ENCODE results near the gene KCNJ14. TPM values are rescaled to one million over a fixed set of nuclear protein-coding genes. Genes with fewer than 3 reads are reported as not detected.

Gene KCNJ14
- polyA plus RNA-seq, 1 of the 3 experiments (the other 2 are of a cell fraction), result 1.2 TPM

GRCh38 chr19:48474084-48474592 lies 18.8 kb downstream of the KCNJ14 start:
- peaks cover 40% of the 10 kb centered on the region for H4K20me1 ChIP-seq (ENCODE audit: insufficient read depth)

GRCh38 chr19:48475369-48476068 lies 20.1 kb downstream of the KCNJ14 start:
- no peak overlapping the region for H3K4me3 ChIP-seq (ENCODE audit: low read depth in 2 of 2, low read length in 1 of 2)
- no peaks in the 10 kb centered on the region for H3K27me3 ChIP-seq (ENCODE audit: insufficient read depth)
- no peaks in the 10 kb centered on the region for H3K9me2 ChIP-seq
- no peak for DNase-seq
- H3K9me3 ChIP-seq, result no peaks in the 10 kb centered on the region
- POLR2A ChIA-PET, result interaction anchor here (1.2 kb wide), 1 partner anchor 162 kb away, joined by 4 read pairs; no protein-coding TSS in a partner anchor
- peaks cover 0 to 4% of the 10 kb centered on the region in 2 experiments; a peak in 2 of 4 replicates for H3K4me1 ChIP-seq (ENCODE audit: control insufficient read depth in 1 of 2, insufficient read depth in 2 of 2, low read depth in 1 of 2, low read length in 1 of 2)
- H4K20me1 ChIP-seq (ENCODE audit: insufficient read depth), result peaks cover 36% of the 10 kb centered on the region
- no peak overlapping the region for H3K9ac ChIP-seq
- peaks cover 26% of the 10 kb centered on the region for H3K79me2 ChIP-seq (ENCODE audit: insufficient read depth)
- H3F3A ChIP-seq (replicated peaks; ENCODE audit: insufficient read depth), result peaks cover 10% of the 10 kb centered on the region
- H3K36me3 ChIP-seq (replicated peaks in 1 of 2; ENCODE audit: control insufficient read depth in 1 of 2, insufficient read depth in 2 of 2, low read length in 1 of 2), result peaks cover 50 to 80% of the 10 kb centered on the region in 2 experiments
- H2AFZ ChIP-seq (ENCODE audit: low read depth), result no peak overlapping the region
- no peak overlapping the region for H3K27ac ChIP-seq (ENCODE audit: low read depth in 2 of 2, low read length in 1 of 2)
- WGBS (ENCODE audit: low lambda C conversion rate), result 96% methylated on average over 12 of the region's 17 CpGs
- CTCF ChIA-PET, result interaction anchor here (1.0 to 5.0 kb wide), 5 partner anchors 14 to 161 kb away, joined by 3 to 40 read pairs (median 4); partner anchors contain the start of gene GRIN2D
- no peak overlapping the region for H3K4me2 ChIP-seq
- no peak for TF ChIP-seq REST (IDR thresholded peaks at IDR 0.05; ENCODE audit: low read depth, low read length)
- TF ChIP-seq MAX (IDR thresholded peaks at IDR 0.05; ENCODE audit: low read depth), result no peak

More at GRCh38 chr19:48474084-48474592, 18.8 kb downstream of the KCNJ14 start:
- no peak overlapping the region for H3K4me2 ChIP-seq
- TF ChIP-seq, protein P1, sequence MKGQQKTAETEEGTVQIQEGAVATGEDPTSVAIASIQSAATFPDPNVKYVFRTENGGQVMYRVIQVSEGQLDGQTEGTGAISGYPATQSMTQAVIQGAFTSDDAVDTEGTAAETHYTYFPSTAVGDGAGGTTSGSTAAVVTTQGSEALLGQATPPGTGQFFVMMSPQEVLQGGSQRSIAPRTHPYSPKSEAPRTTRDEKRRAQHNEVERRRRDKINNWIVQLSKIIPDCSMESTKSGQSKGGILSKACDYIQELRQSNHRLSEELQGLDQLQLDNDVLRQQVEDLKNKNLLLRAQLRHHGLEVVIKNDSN (IDR thresholded peaks at IDR 0.05; ENCODE audit: borderline replicate concordance, low read depth), result no peak
- TF ChIP-seq FOXM1 (IDR thresholded peaks at IDR 0.05; ENCODE audit: low read depth), result no peak
- H3K79me2 ChIP-seq (ENCODE audit: insufficient read depth), result peaks cover 38% of the 10 kb centered on the region
- H3K4me1 ChIP-seq (ENCODE audit: control insufficient read depth in 1 of 2, insufficient read depth in 2 of 2, low read depth in 1 of 2, low read length in 1 of 2), result peaks cover 0 to 9% of the 10 kb centered on the region in 2 experiments; a peak in 2 of 4 replicates
- no peak for DNase-seq
- no peak overlapping the region for H3K9ac ChIP-seq
- H3K9me2 ChIP-seq, result no peaks in the 10 kb centered on the region
- H3K27me3 ChIP-seq (ENCODE audit: insufficient read depth), result no peaks in the 10 kb centered on the region
- 95% methylated on average over 16 of the region's 16 CpGs for WGBS (ENCODE audit: low lambda C conversion rate)
- no peak overlapping the region for H3K27ac ChIP-seq (ENCODE audit: low read depth in 2 of 2, low read length in 1 of 2)
- H3F3A ChIP-seq (replicated peaks; ENCODE audit: insufficient read depth), result no peaks in the 10 kb centered on the region
- H3K36me3 ChIP-seq (replicated peaks in 1 of 2; ENCODE audit: control insufficient read depth in 1 of 2, insufficient read depth in 2 of 2, low read length in 1 of 2), result peaks cover 48 to 71% of the 10 kb centered on the region in 2 experiments
- CTCF ChIA-PET, result interaction anchor here (2.1 to 5.0 kb wide), 2 partner anchors 14 to 16 kb away, joined by 6 to 40 read pairs; no protein-coding TSS in a partner anchor
- no peak overlapping the region for H3K4me3 ChIP-seq (ENCODE audit: low read depth in 2 of 2, low read length in 1 of 2)
- no peaks in the 10 kb centered on the region for H3K9me3 ChIP-seq
- POLR2A ChIA-PET, result interaction anchor here (0.6 kb wide), 1 partner anchor 13 kb away, joined by 4 read pairs; no protein-coding TSS in a partner anchor
- H2AFZ ChIP-seq (ENCODE audit: low read depth), result no peak overlapping the region

Measured in SK-N-SH (cell line).